GM21786 (cell line): ENCODE results near the gene ELOB.

Experiments
- ATAC-seq: cut with Tn5 transposase; IDR thresholded peaks from one replicate; pipeline ENCODE4 v1.9.1; 2021; ENCODE audit not compliant: unreplicated experiment

The ELOB gene

GRCh38 chr16:2784358-2785100 is 7.4 kb upstream of the ELOB start:
- ATAC-seq: no peak

GRCh38 chr16:2783581-2784357 is 6.7 kb upstream of the ELOB start:
- ATAC-seq: no peak

- no peak for ATAC-seq
These were observed 5.7 kb upstream of the ELOB start for GRCh38 chr16:2782583-2783351.

- ATAC-seq: no peak
These were observed 3.2 kb upstream of the ELOB start for GRCh38 chr16:2779978-2780898.

GRCh38 chr16:2779151-2779920 is 2.3 kb upstream of the ELOB start:
- no peak for ATAC-seq

- ATAC-seq: no peak
These were observed 1.5 kb upstream of the ELOB start for GRCh38 chr16:2778630-2778958.

GRCh38 chr16:2777903-2778629 is 986 bp upstream of the ELOB start:
- no peak for ATAC-seq

GRCh38 chr16:2776500-2777139 is 460 bp downstream of the ELOB start:
- ATAC-seq: peak; percentile 21

- no peak for ATAC-seq
These were observed 1.1 kb downstream of the ELOB start for GRCh38 chr16:2775765-2776499.

- no peak for ATAC-seq
These were observed 1.9 kb downstream of the ELOB start for GRCh38 chr16:2775131-2775716.

GRCh38 chr16:2774161-2774891 is 2.8 kb downstream of the ELOB start:
- ATAC-seq: no peak

GRCh38 chr16:2773188-2773968 is 3.7 kb downstream of the ELOB start:
- no peak for ATAC-seq

- no peak for ATAC-seq
These were observed 5.3 kb downstream of the ELOB start for GRCh38 chr16:2771496-2772402.

GRCh38 chr16:2770057-2770951 is 6.8 kb downstream of the ELOB start:
- ATAC-seq: no peak
